Activated naive CD8-positive, alpha-beta T cell (primary cell): ENCODE data around the gene LENG9.

Experiments
- H3K27ac Mint-ChIP-seq: one replicate; pipeline ENCODE4 v1.8.0; 2021; ENCODE audit warnings: mixed read lengths
- H3K27me3 Mint-ChIP-seq: one replicate; pipeline ENCODE4 v1.8.0; 2021; ENCODE audit warnings: mixed read lengths
- H3K36me3 Mint-ChIP-seq: one replicate; pipeline ENCODE4 v1.8.0; 2021; ENCODE audit warnings: mixed read lengths
- H3K4me1 Mint-ChIP-seq: one replicate; pipeline ENCODE4 v1.8.0; 2021; ENCODE audit warnings: low read depth, mixed read lengths
- H3K4me3 Mint-ChIP-seq: one replicate; pipeline ENCODE4 v1.8.0; 2021; ENCODE audit warnings: mild to moderate bottlenecking, mixed read lengths
- H3K9me3 Mint-ChIP-seq: one replicate; pipeline ENCODE4 v1.8.0; 2021; ENCODE audit warnings: low read depth, mixed read lengths

The LENG9 gene

GRCh38 chr19:54489341-54489740 lies 25.8 kb upstream of the LENG9 start:
- Mint-ChIP-seq H3K27ac (no peak overlapping the region), H3K9me3 (no peaks in the 10 kb centered on the region), H3K36me3 (no peaks in the 10 kb centered on the region), H3K4me3 (no peak overlapping the region), H3K27me3 (peaks cover 2% of the 10 kb centered on the region), H3K4me1 (no peaks in the 10 kb centered on the region)

GRCh38 chr19:54485851-54486250 lies 22.3 kb upstream of the LENG9 start:
- Mint-ChIP-seq H3K27ac (no peak overlapping the region), H3K9me3 (no peaks in the 10 kb centered on the region), H3K27me3 (peaks cover 13% of the 10 kb centered on the region), H3K36me3 (no peaks in the 10 kb centered on the region), H3K4me1 (peaks cover 6% of the 10 kb centered on the region), H3K4me3 (no peak overlapping the region)

DNA sequence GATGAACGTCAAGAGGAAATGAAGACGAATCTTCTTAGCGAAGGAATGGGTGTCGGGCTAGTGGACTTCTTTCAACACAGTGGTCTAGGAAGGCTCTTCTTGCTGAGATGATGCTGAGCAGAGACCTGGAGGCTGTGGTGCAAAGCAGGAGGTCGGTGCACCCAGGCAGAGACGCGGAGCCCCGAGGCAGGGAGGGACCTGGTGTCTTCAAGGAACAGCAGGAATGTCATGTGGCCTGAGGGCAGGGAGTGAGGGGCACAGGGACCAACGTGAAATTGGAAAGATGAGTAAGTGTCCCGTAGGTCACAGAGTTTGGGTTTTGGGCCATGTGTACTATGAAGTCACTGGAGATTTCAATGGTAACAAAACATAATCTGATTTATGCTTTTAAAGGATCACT lies 20.9 kb upstream of the LENG9 start:
- H3K36me3 Mint-ChIP-seq = no peaks in the 10 kb centered on the region
- H3K27ac Mint-ChIP-seq = no peak overlapping the region
- H3K9me3 Mint-ChIP-seq = no peaks in the 10 kb centered on the region
- peaks cover 14% of the 10 kb centered on the region for H3K27me3 Mint-ChIP-seq
- H3K4me3 Mint-ChIP-seq = no peak overlapping the region
- peaks cover 6% of the 10 kb centered on the region for H3K4me1 Mint-ChIP-seq

GRCh38 chr19:54482889-54483288 lies 19.3 kb upstream of the LENG9 start:
- H3K27me3 Mint-ChIP-seq = peaks cover 20% of the 10 kb centered on the region
- peaks cover 6% of the 10 kb centered on the region for H3K4me1 Mint-ChIP-seq
- H3K36me3 Mint-ChIP-seq = no peaks in the 10 kb centered on the region
- no peak overlapping the region for H3K27ac Mint-ChIP-seq
- no peak overlapping the region for H3K4me3 Mint-ChIP-seq
- H3K9me3 Mint-ChIP-seq = no peaks in the 10 kb centered on the region

GRCh38 chr19:54481326-54481930 lies 17.9 kb upstream of the LENG9 start:
- H3K36me3 Mint-ChIP-seq = no peaks in the 10 kb centered on the region
- peaks cover 6% of the 10 kb centered on the region for H3K4me1 Mint-ChIP-seq
- H3K27ac Mint-ChIP-seq = no peak overlapping the region
- H3K9me3 Mint-ChIP-seq = no peaks in the 10 kb centered on the region
- H3K4me3 Mint-ChIP-seq = no peak overlapping the region
- H3K27me3 Mint-ChIP-seq = peaks cover 29% of the 10 kb centered on the region

- Mint-ChIP-seq H3K27me3 (peaks cover 29% of the 10 kb centered on the region), H3K9me3 (no peaks in the 10 kb centered on the region), H3K27ac (no peak overlapping the region), H3K36me3 (no peaks in the 10 kb centered on the region), H3K4me1 (peaks cover 6% of the 10 kb centered on the region), H3K4me3 (no peak overlapping the region)
Observed at GRCh38 chr19:54480051-54480450, 16.5 kb upstream of the LENG9 start.

DNA sequence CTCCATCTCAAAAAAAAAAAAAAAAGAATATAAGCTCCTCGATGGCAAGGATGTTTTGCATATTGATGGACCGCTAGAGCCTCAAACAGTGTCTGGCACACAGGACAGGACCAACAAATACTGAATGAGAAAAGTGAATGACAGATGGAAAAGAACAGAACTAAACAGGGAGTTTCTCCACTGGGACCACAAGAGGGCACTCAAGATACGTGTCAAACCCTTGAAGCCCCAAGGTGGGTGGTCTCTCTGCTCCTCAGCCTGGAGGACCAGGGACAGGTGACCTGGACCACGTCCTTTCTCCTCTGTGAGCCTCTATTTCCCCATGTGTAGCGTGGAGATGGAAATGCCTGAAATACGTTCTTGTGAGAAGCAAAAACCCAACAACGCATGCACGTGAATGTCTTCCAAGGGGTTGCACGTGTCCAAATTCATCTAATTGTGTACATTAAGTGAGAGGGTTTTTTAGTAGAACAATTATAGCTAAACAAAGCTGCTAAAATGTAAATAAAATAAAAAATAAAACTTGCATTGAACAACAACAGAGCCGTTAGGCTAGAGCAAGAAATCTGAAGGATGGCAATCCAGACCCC lies 15.2 kb upstream of the LENG9 start:
- Mint-ChIP-seq H3K4me1 (peaks cover 6% of the 10 kb centered on the region), H3K27me3 (peaks cover 28% of the 10 kb centered on the region), H3K4me3 (no peak overlapping the region), H3K36me3 (no peaks in the 10 kb centered on the region), H3K9me3 (no peaks in the 10 kb centered on the region), H3K27ac (no peak overlapping the region)

- Mint-ChIP-seq H3K36me3 (no peaks in the 10 kb centered on the region), H3K4me3 (no peak overlapping the region), H3K4me1 (peaks cover 9% of the 10 kb centered on the region), H3K27ac (no peak overlapping the region), H3K9me3 (no peaks in the 10 kb centered on the region), H3K27me3 (peaks cover 30% of the 10 kb centered on the region)
Observed at GRCh38 chr19:54477650-54478049, 14.1 kb upstream of the LENG9 start.

- H3K27me3 Mint-ChIP-seq = peaks cover 27% of the 10 kb centered on the region
- H3K4me3 Mint-ChIP-seq = no peak overlapping the region
- no peaks in the 10 kb centered on the region for H3K36me3 Mint-ChIP-seq
Observed at GRCh38 chr19:54475706-54476105, 12.1 kb upstream of the LENG9 start.

GRCh38 chr19:54473892-54474372 lies 10.4 kb upstream of the LENG9 start:
- Mint-ChIP-seq H3K36me3 (no peaks in the 10 kb centered on the region), H3K27ac (no peak overlapping the region), H3K9me3 (no peaks in the 10 kb centered on the region), H3K4me1 (peaks cover 13% of the 10 kb centered on the region), H3K27me3 (peaks cover 37% of the 10 kb centered on the region), H3K4me3 (no peak overlapping the region)

More at GRCh38 chr19:54475706-54476105, 12.1 kb upstream of the LENG9 start:
- H3K27ac Mint-ChIP-seq = no peak overlapping the region
- peaks cover 8% of the 10 kb centered on the region for H3K4me1 Mint-ChIP-seq
- no peaks in the 10 kb centered on the region for H3K9me3 Mint-ChIP-seq

GRCh38 chr19:54473071-54473891 lies 9.7 kb upstream of the LENG9 start, which contains the start of gene CDC42EP5:
CDC42EP5 (minus strand) TSS chr19:54473296; CDS start chr19:54465547, 7,749 bp downstream.
- no peaks in the 10 kb centered on the region for H3K9me3 Mint-ChIP-seq
- no peaks in the 10 kb centered on the region for H3K36me3 Mint-ChIP-seq
- peaks cover 13% of the 10 kb centered on the region for H3K4me1 Mint-ChIP-seq
- no peak within 1 kb of the TSS for H3K27ac Mint-ChIP-seq
- peaks cover 34% of the 10 kb centered on the region for H3K27me3 Mint-ChIP-seq
- H3K4me3 Mint-ChIP-seq = no peak within 1 kb of the TSS

- H3K27me3 Mint-ChIP-seq = peaks cover 22% of the 10 kb centered on the region
- H3K4me3 Mint-ChIP-seq = peak overlapping the region; percentile 37
- H3K4me1 Mint-ChIP-seq = peaks cover 14% of the 10 kb centered on the region
- no peaks in the 10 kb centered on the region for H3K36me3 Mint-ChIP-seq
- H3K9me3 Mint-ChIP-seq = no peaks in the 10 kb centered on the region
- H3K27ac Mint-ChIP-seq = no peak overlapping the region
Observed at GRCh38 chr19:54470991-54471782, 7.6 kb upstream of the LENG9 start.

GRCh38 chr19:54470276-54470887 lies 6.8 kb upstream of the LENG9 start:
- Mint-ChIP-seq H3K9me3 (no peaks in the 10 kb centered on the region), H3K4me3 (peak overlapping the region; percentile 37), H3K27me3 (peaks cover 22% of the 10 kb centered on the region), H3K27ac (no peak overlapping the region), H3K4me1 (peaks cover 14% of the 10 kb centered on the region), H3K36me3 (no peaks in the 10 kb centered on the region)

DNA sequence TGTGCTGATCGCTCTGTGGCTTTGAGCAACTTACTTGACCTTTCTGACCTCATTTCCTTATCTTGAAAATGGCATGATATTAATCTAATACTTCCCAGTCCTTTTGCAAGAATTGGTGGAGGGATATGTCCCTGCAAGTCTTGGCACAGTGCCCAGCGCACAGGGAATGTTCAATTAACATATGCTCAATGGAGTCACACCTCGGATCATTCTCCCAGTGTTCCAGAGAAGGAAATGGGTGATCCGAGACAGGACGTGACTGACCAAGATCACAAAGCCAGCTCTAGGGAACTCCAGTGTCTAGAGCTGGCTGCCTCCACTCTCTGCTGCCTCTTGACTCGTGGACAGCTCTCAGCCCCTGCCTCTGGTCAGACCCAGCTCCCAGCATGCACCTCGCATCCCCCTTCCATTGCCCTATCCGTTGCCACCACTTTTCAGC lies 5.9 kb upstream of the LENG9 start:
- Mint-ChIP-seq H3K27ac (no peak overlapping the region), H3K4me3 (no peak overlapping the region), H3K27me3 (peaks cover 17% of the 10 kb centered on the region)

More for the DNA sequence above, 5.9 kb upstream of the LENG9 start:
- H3K36me3 Mint-ChIP-seq = no peaks in the 10 kb centered on the region
- no peaks in the 10 kb centered on the region for H3K9me3 Mint-ChIP-seq
- H3K4me1 Mint-ChIP-seq = peaks cover 16% of the 10 kb centered on the region
